ENCODE results near the gene IRAK3.
"Not testable (repeated sequence)": the region's sequence is repeated elsewhere in the genome, so short reads cannot be mapped to it uniquely, and the experiment has no call there.

IRAK3 gene

GRCh38 chr12:66228462-66228861 lies 39.4 kb downstream of the IRAK3 start:
- H3K27me3 Mint-ChIP-seq = no peaks in the 10 kb centered on the region

GRCh38 chr12:66232263-66232662 lies 43.2 kb downstream of the IRAK3 start:
- no peaks in the 10 kb centered on the region for H3K27me3 Mint-ChIP-seq
- H3K9me3 Mint-ChIP-seq = no peaks in the 10 kb centered on the region
- no peak for ATAC-seq
- H3K36me3 Mint-ChIP-seq = no peaks in the 10 kb centered on the region
- H3K4me3 Mint-ChIP-seq = no peak overlapping the region
- H3K27ac Mint-ChIP-seq = peak overlapping the region; percentile 50
- peaks cover 17% of the 10 kb centered on the region for H3K4me1 Mint-ChIP-seq

More at GRCh38 chr12:66228462-66228861, 39.4 kb downstream of the IRAK3 start:
- Mint-ChIP-seq H3K36me3 (no peaks in the 10 kb centered on the region), H3K4me3 (no peak overlapping the region), H3K4me1 (no peaks in the 10 kb centered on the region), H3K9me3 (no peaks in the 10 kb centered on the region), H3K27ac (no peak overlapping the region)
- no peak for ATAC-seq

GRCh38 chr12:66234037-66234693 lies 45.2 kb downstream of the IRAK3 start:
- Mint-ChIP-seq H3K27ac (peak overlapping the region; percentile 25), H3K4me1 (peaks cover 22% of the 10 kb centered on the region), H3K4me3 (peak overlapping the region; percentile 70)
- not testable (repeated sequence) for H3K36me3 Mint-ChIP-seq, H3K27me3 Mint-ChIP-seq, H3K9me3 Mint-ChIP-seq
- ATAC-seq = peak; percentile 96

GRCh38 chr12:66234773-66235625 lies 46.0 kb downstream of the IRAK3 start:
- Mint-ChIP-seq H3K27ac (peak overlapping the region; percentile 25), H3K4me1 (peaks cover 22% of the 10 kb centered on the region), H3K4me3 (peak overlapping the region; percentile 70)
- H3K9me3 Mint-ChIP-seq, H3K27me3 Mint-ChIP-seq, H3K36me3 Mint-ChIP-seq: not testable (repeated sequence)
- peak; percentile 80 for ATAC-seq

- no peaks in the 10 kb centered on the region for H3K36me3 Mint-ChIP-seq
- no peaks in the 10 kb centered on the region for H3K9me3 Mint-ChIP-seq
- peak overlapping the region; percentile 70 for H3K4me3 Mint-ChIP-seq
- H3K27me3 Mint-ChIP-seq = no peaks in the 10 kb centered on the region
- H3K4me1 Mint-ChIP-seq = peaks cover 22% of the 10 kb centered on the region
- no peak for ATAC-seq
- no peak overlapping the region for H3K27ac Mint-ChIP-seq
Measured at GRCh38 chr12:66235626-66236281, 46.7 kb downstream of the IRAK3 start.

- ATAC-seq, H3K4me3 Mint-ChIP-seq, H3K27me3 Mint-ChIP-seq, H3K27ac Mint-ChIP-seq, H3K9me3 Mint-ChIP-seq, H3K36me3 Mint-ChIP-seq: not testable (repeated sequence)
- H3K4me1 Mint-ChIP-seq = peaks cover 22% of the 10 kb centered on the region
Measured at GRCh38 chr12:66236282-66236675, 47.3 kb downstream of the IRAK3 start.

- H3K9me3 Mint-ChIP-seq = no peaks in the 10 kb centered on the region
- no peaks in the 10 kb centered on the region for H3K36me3 Mint-ChIP-seq
- peaks cover 22% of the 10 kb centered on the region for H3K4me1 Mint-ChIP-seq
- no peak overlapping the region for H3K27ac Mint-ChIP-seq
- peaks cover 6% of the 10 kb centered on the region for H3K27me3 Mint-ChIP-seq
- no peak for ATAC-seq
- no peak overlapping the region for H3K4me3 Mint-ChIP-seq
Measured at GRCh38 chr12:66236969-66237368, 48.0 kb downstream of the IRAK3 start.

GRCh38 chr12:66237505-66238175 lies 48.6 kb downstream of the IRAK3 start:
- Mint-ChIP-seq H3K4me3 (no peak overlapping the region), H3K9me3 (no peaks in the 10 kb centered on the region), H3K36me3 (no peaks in the 10 kb centered on the region), H3K27ac (no peak overlapping the region), H3K27me3 (peaks cover 12% of the 10 kb centered on the region), H3K4me1 (peaks cover 22% of the 10 kb centered on the region)
- ATAC-seq = no peak

GRCh38 chr12:66239295-66239694 lies 50.3 kb downstream of the IRAK3 start:
- Mint-ChIP-seq H3K27me3 (peaks cover 13% of the 10 kb centered on the region), H3K9me3 (no peaks in the 10 kb centered on the region), H3K36me3 (no peaks in the 10 kb centered on the region), H3K4me1 (peaks cover 17% of the 10 kb centered on the region), H3K27ac (no peak overlapping the region), H3K4me3 (no peak overlapping the region)
- ATAC-seq = no peak

- H3K4me3 Mint-ChIP-seq = no peak overlapping the region
- no peaks in the 10 kb centered on the region for H3K9me3 Mint-ChIP-seq
- peaks cover 13% of the 10 kb centered on the region for H3K4me1 Mint-ChIP-seq
- H3K27ac Mint-ChIP-seq = no peak overlapping the region
- no peak for ATAC-seq
- H3K27me3 Mint-ChIP-seq = peaks cover 16% of the 10 kb centered on the region
- no peaks in the 10 kb centered on the region for H3K36me3 Mint-ChIP-seq
Measured at GRCh38 chr12:66240096-66240820, 51.2 kb downstream of the IRAK3 start.

- Mint-ChIP-seq H3K4me3 (no peak overlapping the region), H3K4me1 (peaks cover 13% of the 10 kb centered on the region), H3K36me3 (no peaks in the 10 kb centered on the region), H3K27ac (no peak overlapping the region), H3K27me3 (peaks cover 25% of the 10 kb centered on the region), H3K9me3 (no peaks in the 10 kb centered on the region)
- ATAC-seq = no peak
Measured at GRCh38 chr12:66241061-66242043, 52.3 kb downstream of the IRAK3 start.

- peaks cover 6% of the 10 kb centered on the region for H3K4me1 Mint-ChIP-seq
- no peaks in the 10 kb centered on the region for H3K36me3 Mint-ChIP-seq
- ATAC-seq = no peak
- H3K27ac Mint-ChIP-seq = no peak overlapping the region
- no peaks in the 10 kb centered on the region for H3K9me3 Mint-ChIP-seq
- peaks cover 25% of the 10 kb centered on the region for H3K27me3 Mint-ChIP-seq
- no peak overlapping the region for H3K4me3 Mint-ChIP-seq
Measured at GRCh38 chr12:66242311-66242710, 53.3 kb downstream of the IRAK3 start.

- ATAC-seq = no peak
- H3K4me1 Mint-ChIP-seq = no peaks in the 10 kb centered on the region
- no peaks in the 10 kb centered on the region for H3K36me3 Mint-ChIP-seq
- peaks cover 25% of the 10 kb centered on the region for H3K27me3 Mint-ChIP-seq
- H3K9me3 Mint-ChIP-seq = no peaks in the 10 kb centered on the region
- H3K27ac Mint-ChIP-seq = no peak overlapping the region
- no peak overlapping the region for H3K4me3 Mint-ChIP-seq
Measured at GRCh38 chr12:66243911-66244310, 54.9 kb downstream of the IRAK3 start.

GRCh38 chr12:66244446-66244845 lies 55.4 kb downstream of the IRAK3 start:
- Mint-ChIP-seq H3K4me1 (no peaks in the 10 kb centered on the region), H3K27me3 (peaks cover 25% of the 10 kb centered on the region), H3K4me3 (no peak overlapping the region), H3K9me3 (no peaks in the 10 kb centered on the region), H3K27ac (no peak overlapping the region), H3K36me3 (no peaks in the 10 kb centered on the region)
- ATAC-seq = no peak

All from stimulated activated memory B cell treated with anti-CD40 and anti-IgM and Interleukin-4, amounts not matched to agents 10 μg/mL and 1 μg/mL and 100 μg/mL, for 72 hours (primary cell).